A549 (cell line): ENCODE measurements around the gene PDE7B. TPM values are rescaled to one million over a fixed set of nuclear protein-coding genes. Genes with fewer than 3 reads are reported as not detected.
"Not testable (repeated sequence)": the region's sequence is repeated elsewhere in the genome, so short reads cannot be mapped to it uniquely, and the experiment has no call there.

Source experiments
- ATAC-seq, 2 experiments: fragments of 200-7000 bp in 1 of 2; fragments of >200 bp in 1 of 2; cut with Nextera tagmentation in 1 of 2; cut with Tn5 transposase in 1 of 2; 3 replicates each; pipeline versions ENCODE4 v1.8.0 to v1.9.1; 2018 to 2020; ENCODE audit warnings: mild to moderate bottlenecking in 1 of 2, moderate library complexity in 1 of 2
- CTCF ChIA-PET: fragments of 300-600 bp; sonication (Branson Sonifier 250); formaldehyde crosslinking; extraction: SDS; loops from one replicate; lab custom pipeline; 2021; ENCODE audit warnings: antibody characterized with exemption, inconsistent platforms; lab: Yijun Ruan, JAX
- POLR2A ChIA-PET: fragments of 350-600 bp; formaldehyde crosslinking; extraction: SDS; loops from one replicate; lab custom pipeline; 2021; ENCODE audit warnings: antibody characterized with exemption, inconsistent platforms; lab: Yijun Ruan, JAX
- DNase-seq, 2 experiments: peaks; one replicate each; pipeline versions ENCODE4 v3.0.0 to v3.0.0-alpha.2; 2011 to 2016; ENCODE audit warnings: low read depth in 1 of 2, low spot score in 1 of 2
- FAIRE-seq: peaks from 2 replicates; lab custom pipeline; 2011; peaks lifted over from hg19 to GRCh38; lab: Jason Lieb, UNC
- H3K27ac ChIP-seq, 2 experiments: fragments of >200 bp; sonication (Bioruptor Twin); formaldehyde crosslinking; 3 replicates each; pipeline ENCODE4 v1.5.1; 2016 to 2017
- H3K4me1 ChIP-seq: fragments of >200 bp; sonication (Bioruptor Twin); formaldehyde crosslinking; 3 replicates; pipeline ENCODE4 v1.6.1; 2016
- H3K4me2 ChIP-seq: fragments of >200 bp; sonication (Bioruptor Twin); formaldehyde crosslinking; 3 replicates; pipeline ENCODE4 v1.6.1; 2016
- H3K4me3 ChIP-seq: fragments of >200 bp; sonication (Bioruptor Twin); formaldehyde crosslinking; 3 replicates; pipeline ENCODE4 v1.5.1; 2016
- H3K9me3 ChIP-seq: fragments of >200 bp; sonication (Bioruptor Twin); formaldehyde crosslinking; 3 replicates; pipeline ENCODE4 v1.6.1; 2016
- CBX2 ChIP-seq: fragments of 200-600 bp; sonication (generic); IDR thresholded peaks from 2 replicates; pipeline ENCODE4 v1.6.1; 2016; ENCODE audit warnings: low read depth, mild to moderate bottlenecking, borderline replicate concordance
- CHD4 ChIP-seq: fragments of 200-600 bp; sonication (generic); IDR thresholded peaks from 2 replicates; pipeline ENCODE4 v1.6.1; 2016; ENCODE audit warnings: antibody characterized with exemption, mild to moderate bottlenecking, borderline replicate concordance
- EHF ChIP-seq: fragments of 250-450 bp; sonication (Bioruptor Pico); IDR thresholded peaks from 2 replicates; pipeline ENCODE4 v1.5.0; 2020; ENCODE audit warnings: mild to moderate bottlenecking
- FOSB ChIP-seq: fragments of 250-450 bp; sonication (Bioruptor Pico); IDR thresholded peaks from 2 replicates; pipeline ENCODE4 v1.5.0; 2020; ENCODE audit warnings: mild to moderate bottlenecking, moderate library complexity
- HOXB13 ChIP-seq: fragments of 250-450 bp; sonication (Bioruptor Pico); IDR thresholded peaks from 2 replicates; pipeline ENCODE4 v1.5.0; 2020; ENCODE audit warnings: low read depth, mild to moderate bottlenecking, moderate library complexity
- HOXB5 ChIP-seq: fragments of 250-450 bp; sonication (Bioruptor Pico); IDR thresholded peaks from 2 replicates; pipeline ENCODE4 v1.5.0; 2020; ENCODE audit warnings: mild to moderate bottlenecking, moderate library complexity
- JUNB ChIP-seq: fragments of >200 bp; sonication (Bioruptor Twin); formaldehyde crosslinking; IDR thresholded peaks from 2 replicates; pipeline ENCODE4 v1.6.1; 2016
- KDM1A ChIP-seq: fragments of 200-600 bp; sonication (generic); IDR thresholded peaks from 2 replicates; pipeline ENCODE4 v1.6.1; 2016; ENCODE audit warnings: low read depth, mild to moderate bottlenecking
- MAX ChIP-seq: IDR thresholded peaks from 2 replicates; pipeline ENCODE4 v1.6.1; 2012
- PHF8 ChIP-seq: fragments of 200-600 bp; sonication (generic); IDR thresholded peaks from 2 replicates; pipeline ENCODE4 v1.6.1; 2016; ENCODE audit warnings: low read depth, mild to moderate bottlenecking, antibody characterized with exemption, moderate library complexity, borderline replicate concordance
- SMC3 ChIP-seq: fragments of >200 bp; sonication (Bioruptor Twin); formaldehyde crosslinking; IDR thresholded peaks from 3 replicates; pipeline ENCODE4 v1.6.1; 2018; ENCODE audit warnings: inconsistent platforms
- TP53 ChIP-seq: fragments of 250-450 bp; sonication (Bioruptor Pico); IDR thresholded peaks from 2 replicates; pipeline ENCODE4 v1.5.0; 2021; ENCODE audit warnings: mild to moderate bottlenecking, moderate library complexity
- ZC3H11A ChIP-seq: fragments of 450-650 bp; IDR thresholded peaks from 2 replicates; pipeline ENCODE4 v1.6.1; 2014; ENCODE audit warnings: antibody characterized with exemption, mild to moderate bottlenecking
- ZSCAN20 ChIP-seq: fragments of 250-450 bp; sonication (Bioruptor Pico); IDR thresholded peaks from 2 replicates; pipeline ENCODE4 v1.8.0; 2022; ENCODE audit warnings: mild to moderate bottlenecking, moderate library complexity
- WGBS: methylation state at CpG from one replicate; pipeline ENCODE4 v1.1.6; 2017; ENCODE audit errors: missing lambda C conversion rate; 5-methylcytosine and 5-hydroxymethylcytosine counted together
- polyA plus RNA-seq, 4 experiments: library from polyadenylated mRNA; depleted of rRNA in 3 of 4; stranded (reverse); fragments of >200 nt; fragmentation: RNase III in 1 of 4; extraction: RNeasy Plus Mini Kit Qiagen cat#74134 plus additional on column Dnase treatment in 1 of 4; gene quantifications; 2 replicates in 3 of 4; 3 replicates in 1 of 4; pipeline ENCODE4 v1.2.3, GENCODE V29; 2011 to 2017

The PDE7B gene
- polyA plus RNA-seq, 2 of the 4 experiments (the other 2 are of a cell fraction), result 6.6 to 13.8 TPM

- H3K9me3 ChIP-seq, result no peaks in the 10 kb centered on the region
- H3K4me2 ChIP-seq, result no peak overlapping the region
- DNase-seq, result no peak
- CTCF ChIA-PET, result interaction anchor here (3.9 kb wide), 1 partner anchor 12 kb away, joined by 17 read pairs; no protein-coding TSS in a partner anchor
- POLR2A ChIA-PET, result no interaction called here
- no peak for FAIRE-seq
- H3K4me3 ChIP-seq, result no peak overlapping the region
- TF ChIP-seq EHF (CRISPR knock-in tag), result no peak
- TF ChIP-seq TP53, result no peak
- no peak for TF ChIP-seq HOXB13 (CRISPR knock-in tag)
- H3K4me1 ChIP-seq, result no peaks in the 10 kb centered on the region
- H3K27ac ChIP-seq, result no peak overlapping the region
- no peak for ATAC-seq
Measured at GRCh38 chr6:136213853-136214252, 362.4 kb downstream of the PDE7B start.

- POLR2A ChIA-PET, result no interaction called here
- Histone ChIP-seq H3K9me3 (no peaks in the 10 kb centered on the region; the same call in 2 of the 3 replicates), H3K4me1 (no peaks in the 10 kb centered on the region)
- no peak for DNase-seq
- FAIRE-seq, result no peak
- ATAC-seq, result no peak
- TF ChIP-seq ZC3H11A (peak; percentile 36), JUNB (no peak), SMC3 (no peak)
- TF ChIP-seq, all 56 proteins: peak for 1
- CTCF ChIA-PET, result interaction anchor here (3.6 kb wide), 1 partner anchor 10 kb away, joined by 21 read pairs; no protein-coding TSS in a partner anchor
- WGBS, result 80% methylated on average over 10 of the region's 10 CpGs
- no peak overlapping the region for H3K27ac ChIP-seq
- no peak overlapping the region for H3K4me2 ChIP-seq
- no peak overlapping the region for H3K4me3 ChIP-seq
Measured at GRCh38 chr6:136216503-136217401, 365.3 kb downstream of the PDE7B start.

- ATAC-seq, H3K4me2 ChIP-seq, DNase-seq, H3K9me3 ChIP-seq, POLR2A ChIA-PET, FAIRE-seq, H3K4me3 ChIP-seq: not testable (repeated sequence)
- WGBS, result 87% methylated on average over 4 of the region's 4 CpGs
- peaks cover 13% of the 10 kb centered on the region; the same call in 2 of the 3 replicates for H3K4me1 ChIP-seq
- TF ChIP-seq CHD4, result 0 out of 2 replicates have a peak, but pooled peaks have one; percentile 50
- H3K27ac ChIP-seq, result peak overlapping the region; percentile 87 to 93
- CTCF ChIA-PET, result interaction anchor here (3.5 kb wide), 1 partner anchor 11 kb away, joined by 39 read pairs; no protein-coding TSS in a partner anchor
Measured at GRCh38 chr6:136224974-136225373, 373.5 kb downstream of the PDE7B start.

- Histone ChIP-seq H3K9me3 (peaks cover 5% of the 10 kb centered on the region; the same call in 2 of the 3 replicates), H3K4me3 (no peak overlapping the region), H3K4me2 (peak overlapping the region; percentile 64)
- DNase-seq (peak in 1 of 2 experiments; percentile 55), FAIRE-seq (no peak), ATAC-seq (0 out of 6 replicates have a peak, but pooled peaks have one; percentile 29 to 54)
- POLR2A ChIA-PET, result interaction anchor here (1.1 kb wide), 1 partner anchor 210 kb away, joined by 3 read pairs; no protein-coding TSS in a partner anchor
- CTCF ChIA-PET, result interaction anchor here (0.6 to 3.5 kb wide), 67 partner anchors 8 to 965 kb away, joined by 3 to 50 read pairs (median 5); partner anchors contain the start of gene AHI1
- TF ChIP-seq TP53, result no peak
- TF ChIP-seq CBX2, result no peak
- TF ChIP-seq HOXB5 (CRISPR knock-in tag), result no peak
- no peak for TF ChIP-seq MAX
- no peak for TF ChIP-seq FOSB (CRISPR knock-in tag)
- no peak for TF ChIP-seq PHF8
- no peak for TF ChIP-seq ZSCAN20 (CRISPR knock-in tag)
- no peak for TF ChIP-seq KDM1A
- TF ChIP-seq, all 56 proteins: peak for 0
- Histone ChIP-seq H3K4me1 (peaks cover 16% of the 10 kb centered on the region), H3K27ac (peak overlapping the region; percentile 87 to 93)
- 40% methylated on average over 5 of the region's 5 CpGs for WGBS
Measured at GRCh38 chr6:136225496-136225895, 374.0 kb downstream of the PDE7B start.
